Measurements from ENCODE around the gene RAB6B. TPM values are rescaled to one million over a fixed set of nuclear protein-coding genes. Genes with fewer than 3 reads are reported as not detected.

Gene RAB6B
- total and polyA plus RNA-seq, 2 of the 8 experiments (the other 6 are each of a cell fraction or from before 2014, with no cell fraction given), result 7.9 to 15.6 TPM

GRCh38 chr3:133860519-133860918 lies 35.2 kb downstream of the RAB6B start:
- 82% methylated on average over 5 of the region's 5 CpGs; no CpG with 5 or more reads in 1 of the 2 experiments for WGBS, 2 experiments (ENCODE audit: extremely low coverage in 1 of 2, insufficient coverage in 1 of 2, insufficient read length in 1 of 2, insufficient replicate concordance in 2 of 2, low coverage in 1 of 2, low lambda C conversion rate in 2 of 2, missing lambda C conversion rate in 1 of 2)
- H3K9me3 ChIP-seq (ENCODE audit: insufficient read depth in 2 of 2, low read depth in 1 of 2, low read length in 1 of 2), result no peaks in the 10 kb centered on the region
- no peak overlapping the region for H3K23ac ChIP-seq (ENCODE audit: insufficient read length)
- no peaks in the 10 kb centered on the region for H4K20me1 ChIP-seq (replicated peaks in 1 of 2; ENCODE audit: control insufficient read depth in 1 of 2, insufficient read depth in 2 of 2, low read length in 2 of 2)
- ChIA-PET CTCF (ENCODE audit: partially characterized antibody) (interaction anchor here (0.8 to 1.5 kb wide), 2 partner anchors 11 to 49 kb away, joined by 3 to 4 read pairs; no protein-coding TSS in a partner anchor), POLR2A (ENCODE audit: partially characterized antibody) (no interaction called here)
- no peak overlapping the region for H3K4ac ChIP-seq (replicated peaks; ENCODE audit: insufficient read length, low read depth, low read length)
- H3K27ac ChIP-seq (ENCODE audit: low read depth, low read length), result no peak overlapping the region
- no peak for FAIRE-seq
- H2BK20ac ChIP-seq (ENCODE audit: low read length), result no peak overlapping the region
- no peak overlapping the region for H2BK120ac ChIP-seq (replicated peaks; ENCODE audit: low read depth, low read length)
- H2BK5ac ChIP-seq (ENCODE audit: low read depth, low read length), result no peak overlapping the region
- H3K56ac ChIP-seq (replicated peaks; ENCODE audit: insufficient read length, low read depth, low read length), result no peak overlapping the region
- no peak overlapping the region for H2BK12ac ChIP-seq (ENCODE audit: low read depth, low read length)
- H3K14ac ChIP-seq (ENCODE audit: insufficient read length), result no peak overlapping the region
- H3K27me3 ChIP-seq (replicated peaks in 1 of 4; ENCODE audit: control insufficient read depth in 3 of 4, extremely low read depth in 1 of 4, insufficient read depth in 3 of 4, low read length in 3 of 4), result no peaks in the 10 kb centered on the region
- no peak overlapping the region for H3K9ac ChIP-seq (replicated peaks in 1 of 4; ENCODE audit: extremely low read depth in 1 of 4, low read depth in 3 of 4, low read length in 3 of 4)
- H4K91ac ChIP-seq (replicated peaks; ENCODE audit: insufficient read length, low read length), result no peak overlapping the region
- TF ChIP-seq TAF1 (IDR thresholded peaks at IDR 0.05; ENCODE audit: low read depth, low read length), result no peak
- TF ChIP-seq POU5F1 (IDR thresholded peaks at IDR 0.05; ENCODE audit: low read depth, low read length), result no peak
- no peak for TF ChIP-seq CREB1 (IDR thresholded peaks at IDR 0.05)
- no peak for TF ChIP-seq SP1 (IDR thresholded peaks at IDR 0.05; ENCODE audit: low read depth, low read length)
- no peak for TF ChIP-seq SUZ12 (IDR thresholded peaks at IDR 0.05; ENCODE audit: low read length)
- no peak for TF ChIP-seq KDM1A (IDR thresholded peaks at IDR 0.05; ENCODE audit: borderline replicate concordance, low read length)
- no peak for TF ChIP-seq SP2 (IDR thresholded peaks at IDR 0.05; ENCODE audit: low read length)
- TF ChIP-seq SP4 (IDR thresholded peaks at IDR 0.05; ENCODE audit: low read length), result no peak
- no peak for TF ChIP-seq CBX8 (IDR thresholded peaks at IDR 0.05; ENCODE audit: borderline replicate concordance, low read depth, low read length)
- no peaks in the 10 kb centered on the region for H3K79me2 ChIP-seq (ENCODE audit: control insufficient read depth in 1 of 2, insufficient read depth in 2 of 2, low read length in 2 of 2)
- no peak overlapping the region for H2AK5ac ChIP-seq (ENCODE audit: low read depth, low read length)
- H2BK15ac ChIP-seq (ENCODE audit: low read length), result no peak overlapping the region
- H3K4me2 ChIP-seq (ENCODE audit: insufficient read depth in 1 of 2, low read depth in 2 of 2, low read length in 2 of 2), result no peak overlapping the region
- no peak overlapping the region for H2AFZ ChIP-seq (ENCODE audit: low read length)
- no peak overlapping the region; the same call in 1 of the 2 replicates for H4K8ac ChIP-seq (ENCODE audit: extremely low read depth, insufficient read depth, low read length)
- no peak overlapping the region for H3K4me3 ChIP-seq (ENCODE audit: extremely low read depth in 1 of 4, insufficient read depth in 2 of 4, low read depth in 3 of 4, low read length in 4 of 4)
- H3K18ac ChIP-seq (ENCODE audit: extremely low read depth, low read length), result no peak overlapping the region
- no peaks in the 10 kb centered on the region for H3K79me1 ChIP-seq (ENCODE audit: low read depth, low read length)
- H3K23me2 ChIP-seq (ENCODE audit: low read depth, low read length), result no peaks in the 10 kb centered on the region
- no peak for DNase-seq (ENCODE audit: low read depth in 1 of 2, low spot score in 2 of 2)
- no peak overlapping the region for H4K5ac ChIP-seq (ENCODE audit: insufficient read length, low read depth, low read length)
- no peaks in the 10 kb centered on the region for H3K36me3 ChIP-seq (ENCODE audit: control insufficient read depth in 2 of 4, insufficient read depth in 4 of 4, low read length in 3 of 4)
- peaks cover 0 to 2% (median 0%) of the 10 kb centered on the region in 4 experiments; a peak in 3 of 7 replicates for H3K4me1 ChIP-seq (replicated peaks in 1 of 4; ENCODE audit: control insufficient read depth in 3 of 4, insufficient read depth in 4 of 4, low read length in 3 of 4)

Measured in H1 (cell line).